DOHH2 (cell line): ENCODE results near the gene NDUFB11.

ENCODE experiments used
- H3F3A ChIP-seq: fragments of 200-600 bp; sonication (generic), shearing (Covaris generic); 2 replicates; pipeline ENCODE4 v1.6.0; 2016; ENCODE audit warnings: antibody characterized with exemption, mild to moderate bottlenecking; ENCODE audit not compliant: control insufficient read depth, insufficient read depth
- H3K27ac ChIP-seq: fragments of 200-600 bp; sonication (generic); 2 replicates; pipeline ENCODE4 v1.5.1; 2014; ENCODE audit warnings: low read depth, mild to moderate bottlenecking, low read length, moderate library complexity
- H3K27me3 ChIP-seq: fragments of 200-600 bp; sonication (generic); 2 replicates; pipeline ENCODE4 v1.6.1; 2014; ENCODE audit warnings: mild to moderate bottlenecking, low read length, mixed read lengths; ENCODE audit not compliant: control insufficient read depth
- H3K36me3 ChIP-seq: fragments of 200-600 bp; sonication (generic); 2 replicates; pipeline ENCODE4 v1.6.1; 2014; ENCODE audit warnings: mild to moderate bottlenecking, low read length, moderate library complexity, mixed read lengths; ENCODE audit not compliant: control insufficient read depth
- H3K4me1 ChIP-seq: fragments of 200-600 bp; sonication (generic); 2 replicates; pipeline ENCODE4 v1.6.1; 2014; ENCODE audit warnings: mild to moderate bottlenecking, low read length, mixed read lengths; ENCODE audit not compliant: control insufficient read depth
- H3K4me2 ChIP-seq: fragments of 200-600 bp; sonication (generic); 2 replicates; pipeline ENCODE4 v1.6.0; 2014; ENCODE audit warnings: mild to moderate bottlenecking, low read length, moderate library complexity
- H3K4me3 ChIP-seq: fragments of 200-600 bp; sonication (generic); 2 replicates; pipeline ENCODE4 v1.5.1; 2014; ENCODE audit warnings: mild to moderate bottlenecking, low read length, mixed read lengths
- H3K79me2 ChIP-seq: fragments of 200-600 bp; sonication (generic); 2 replicates; pipeline ENCODE4 v1.6.1; 2014; ENCODE audit warnings: mild to moderate bottlenecking, low read length, mixed read lengths; ENCODE audit not compliant: control insufficient read depth
- H3K9me2 ChIP-seq: fragments of 200-600 bp; sonication (generic); replicated peaks from 2 replicates; pipeline ENCODE4 v1.6.1; 2014; ENCODE audit warnings: mild to moderate bottlenecking, low read length, mixed read lengths; ENCODE audit not compliant: control insufficient read depth
- H3K9me3 ChIP-seq: fragments of 200-600 bp; sonication (generic); 2 replicates; pipeline ENCODE4 v1.6.1; 2014; ENCODE audit warnings: antibody characterized with exemption, low read length, mixed read lengths; ENCODE audit not compliant: control insufficient read depth, insufficient read depth
- H4K20me1 ChIP-seq: fragments of 200-600 bp; sonication (generic); 2 replicates; pipeline ENCODE4 v1.6.0; 2014; ENCODE audit warnings: low read depth, mild to moderate bottlenecking, antibody characterized with exemption, low read length, moderate library complexity; ENCODE audit not compliant: control insufficient read depth, insufficient read depth
- EZH2phosphoT487 ChIP-seq: fragments of 200-600 bp; sonication (generic); IDR thresholded peaks from 2 replicates; pipeline ENCODE4 v1.6.1; 2017; ENCODE audit warnings: borderline replicate concordance, mild to moderate bottlenecking, antibody characterized with exemption, low read length, moderate library complexity, mixed read lengths
- TF ChIP-seq, protein P1 (sequence below): fragments of 200-600 bp; sonication (generic); IDR thresholded peaks from one replicate; pipeline ENCODE4 v1.5.1; 2014; ENCODE audit warnings: antibody characterized with exemption, mild to moderate bottlenecking, low read depth, low read length; ENCODE audit not compliant: poor library complexity, severe bottlenecking

The NDUFB11 gene

DNA sequence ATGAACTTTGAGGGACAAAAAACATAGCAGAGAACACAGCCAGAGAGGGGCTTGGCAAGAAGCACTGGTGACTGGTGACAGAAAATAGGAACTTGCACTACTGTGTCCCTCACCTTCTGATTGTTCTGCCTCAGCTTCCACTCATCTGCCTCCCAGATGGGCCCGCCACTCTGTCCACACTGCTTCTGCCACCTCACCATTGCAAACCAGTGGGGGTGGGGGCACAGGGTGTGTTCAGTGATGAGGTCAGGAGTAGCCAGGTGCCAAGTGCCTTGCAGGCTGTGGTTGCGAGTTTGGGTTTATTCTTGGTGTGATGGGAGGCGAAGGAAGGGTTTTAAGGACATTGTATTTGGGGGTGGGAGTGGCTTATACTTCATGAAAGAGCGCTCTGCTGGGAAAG is 40.0 kb upstream of the NDUFB11 start:
- Histone ChIP-seq H3K9me2 (no peaks in the 10 kb centered on the region), H3K4me2 (no peak overlapping the region), H3K27me3 (no peaks in the 10 kb centered on the region), H3K4me1 (no peaks in the 10 kb centered on the region), H3K4me3 (no peak overlapping the region), H3K9me3 (no peaks in the 10 kb centered on the region), H4K20me1 (no peaks in the 10 kb centered on the region), H3K79me2 (no peaks in the 10 kb centered on the region), H3K27ac (no peak overlapping the region), H3F3A (peaks cover 9% of the 10 kb centered on the region), H3K36me3 (peaks cover 35% of the 10 kb centered on the region)
- TF ChIP-seq, protein P1, sequence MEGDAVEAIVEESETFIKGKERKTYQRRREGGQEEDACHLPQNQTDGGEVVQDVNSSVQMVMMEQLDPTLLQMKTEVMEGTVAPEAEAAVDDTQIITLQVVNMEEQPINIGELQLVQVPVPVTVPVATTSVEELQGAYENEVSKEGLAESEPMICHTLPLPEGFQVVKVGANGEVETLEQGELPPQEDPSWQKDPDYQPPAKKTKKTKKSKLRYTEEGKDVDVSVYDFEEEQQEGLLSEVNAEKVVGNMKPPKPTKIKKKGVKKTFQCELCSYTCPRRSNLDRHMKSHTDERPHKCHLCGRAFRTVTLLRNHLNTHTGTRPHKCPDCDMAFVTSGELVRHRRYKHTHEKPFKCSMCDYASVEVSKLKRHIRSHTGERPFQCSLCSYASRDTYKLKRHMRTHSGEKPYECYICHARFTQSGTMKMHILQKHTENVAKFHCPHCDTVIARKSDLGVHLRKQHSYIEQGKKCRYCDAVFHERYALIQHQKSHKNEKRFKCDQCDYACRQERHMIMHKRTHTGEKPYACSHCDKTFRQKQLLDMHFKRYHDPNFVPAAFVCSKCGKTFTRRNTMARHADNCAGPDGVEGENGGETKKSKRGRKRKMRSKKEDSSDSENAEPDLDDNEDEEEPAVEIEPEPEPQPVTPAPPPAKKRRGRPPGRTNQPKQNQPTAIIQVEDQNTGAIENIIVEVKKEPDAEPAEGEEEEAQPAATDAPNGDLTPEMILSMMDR = no peak
- TF ChIP-seq EZH2phosphoT487 = no peak

DNA sequence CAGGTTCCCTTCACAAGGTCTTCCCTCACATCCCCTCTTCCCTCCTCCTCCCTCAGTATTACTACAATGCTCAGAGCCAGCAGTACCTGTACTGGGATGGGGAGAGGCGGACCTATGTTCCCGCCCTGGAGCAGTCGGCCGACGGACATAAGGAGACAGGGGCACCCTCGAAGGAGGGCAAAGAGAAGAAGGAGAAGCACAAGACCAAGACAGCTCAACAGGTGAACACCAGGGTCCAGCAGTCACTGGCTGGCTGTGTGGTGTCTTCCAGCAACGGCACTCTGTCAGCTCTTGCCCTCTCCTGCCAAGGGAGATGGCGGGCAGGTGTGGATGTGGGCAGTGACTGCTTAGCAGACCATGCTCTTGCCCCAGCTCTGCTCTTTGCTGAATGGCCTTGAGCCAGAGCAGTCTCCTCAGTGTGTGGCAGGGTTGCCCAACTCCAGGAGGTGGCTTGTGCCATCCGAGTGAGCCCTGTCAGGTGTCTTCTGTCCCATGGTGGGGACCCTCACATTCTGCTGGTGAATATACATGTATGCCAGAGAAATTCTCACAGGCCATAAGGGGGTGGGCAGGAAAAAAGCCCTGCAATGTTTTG is 37.7 kb upstream of the NDUFB11 start:
- H4K20me1 ChIP-seq = no peaks in the 10 kb centered on the region
- H3K9me2 ChIP-seq = no peaks in the 10 kb centered on the region
- no peaks in the 10 kb centered on the region for H3K9me3 ChIP-seq
- TF ChIP-seq, protein P1 = no peak
- TF ChIP-seq EZH2phosphoT487 = no peak
- no peak overlapping the region for H3K4me2 ChIP-seq
- no peak overlapping the region for H3K27ac ChIP-seq
- no peaks in the 10 kb centered on the region for H3K27me3 ChIP-seq
- H3K79me2 ChIP-seq = no peaks in the 10 kb centered on the region
- no peaks in the 10 kb centered on the region for H3K4me1 ChIP-seq
- no peaks in the 10 kb centered on the region for H3F3A ChIP-seq
- H3K36me3 ChIP-seq = peaks cover 42% of the 10 kb centered on the region
- H3K4me3 ChIP-seq = no peak overlapping the region

DNA sequence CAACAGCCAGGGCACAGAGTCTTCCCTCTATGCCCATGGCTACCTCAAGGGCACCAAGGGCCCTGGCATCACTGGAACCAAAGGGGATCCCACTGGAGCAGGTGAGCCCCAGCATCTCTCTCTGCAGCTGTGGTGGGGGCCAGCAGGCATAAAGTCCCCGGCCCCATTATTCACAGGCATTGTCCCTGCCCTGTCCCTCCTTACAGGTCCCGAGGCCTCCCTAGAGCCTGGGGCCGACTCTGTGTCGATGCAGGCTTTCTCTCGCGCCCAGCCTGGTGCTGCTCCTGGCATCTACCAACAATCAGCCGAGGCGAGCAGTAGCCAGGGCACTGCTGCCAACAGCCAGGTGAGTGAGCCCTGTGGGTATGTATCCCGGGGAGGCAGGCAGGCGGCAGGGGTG is 36.8 kb upstream of the NDUFB11 start:
- no peak overlapping the region for H3K27ac ChIP-seq
- no peaks in the 10 kb centered on the region for H3F3A ChIP-seq
- no peaks in the 10 kb centered on the region for H3K4me1 ChIP-seq
- no peaks in the 10 kb centered on the region for H3K79me2 ChIP-seq
- TF ChIP-seq, protein P1 = no peak
- no peak for TF ChIP-seq EZH2phosphoT487
- no peaks in the 10 kb centered on the region for H4K20me1 ChIP-seq
- peaks cover 46% of the 10 kb centered on the region for H3K36me3 ChIP-seq
- H3K27me3 ChIP-seq = no peaks in the 10 kb centered on the region
- no peaks in the 10 kb centered on the region for H3K9me3 ChIP-seq
- H3K4me2 ChIP-seq = no peak overlapping the region
- no peak overlapping the region for H3K4me3 ChIP-seq
- H3K9me2 ChIP-seq = no peaks in the 10 kb centered on the region
